B cell (primary cell): ENCODE results near the gene KDM1B. TPM values are rescaled to one million over a fixed set of nuclear protein-coding genes. Genes with fewer than 3 reads are reported as not detected.

Experiments
- ATAC-seq: fragments of 200-7000 bp; cut with Tn5 transposase; one replicate; pipeline ENCODE4 v1.10.0; 2021; ENCODE audit warnings: low read depth, mild to moderate bottlenecking, moderate number of reproducible peaks, moderate library complexity
- CTCF ChIA-PET: fragments of 350-600 bp; sonication (Branson Sonifier 250); formaldehyde crosslinking; loops from one replicate; lab custom pipeline; 2021; ENCODE audit warnings: antibody characterized with exemption, inconsistent platforms; lab: Charles Lee
- POLR2A ChIA-PET: fragments of 350-600 bp; sonication (Branson Sonifier 250); formaldehyde crosslinking; loops from one replicate; lab custom pipeline; 2021; ENCODE audit warnings: antibody characterized with exemption; lab: Charles Lee
- DNase-seq: peaks from one replicate; pipeline ENCODE4 v3.0.0; 2013
- H2AFZ ChIP-seq: 2 replicates; pipeline ENCODE4 v1.6.1; 2012; ENCODE audit warnings: mild to moderate bottlenecking, low read depth, low read length; ENCODE audit not compliant: insufficient read depth, poor library complexity, severe bottlenecking
- H3K27ac ChIP-seq, 2 donors: 1 replicate in 1 of 2; 2 replicates in 1 of 2; pipeline ENCODE4 v1.5.1; 2012 to 2013; ENCODE audit warnings: low read length in 2 of 2, mild to moderate bottlenecking in 2 of 2, moderate library complexity in 1 of 2
- H3K27me3 ChIP-seq, 4 experiments: fragments of 200-600 bp in 1 of 4; sonication (generic) in 1 of 4; replicated peaks in 1 of 4; 1 replicate in 2 of 4; 2 replicates in 2 of 4; pipeline versions ENCODE4 v1.6.1 to v1.7.0; 2013 to 2016; ENCODE audit warnings: low read length in 3 of 4, mild to moderate bottlenecking in 2 of 4, mixed read lengths in 1 of 4, moderate library complexity in 1 of 4; ENCODE audit not compliant: insufficient read depth in 4 of 4, control insufficient read depth in 3 of 4; ENCODE audit errors: control extremely low read depth in 1 of 4
- H3K36me3 ChIP-seq, 2 experiments: replicated peaks in 1 of 2; 1 replicate in 1 of 2; 2 replicates in 1 of 2; pipeline versions ENCODE4 v1.6.1 to v1.7.1; 2013; ENCODE audit warnings: low read length in 1 of 2; ENCODE audit not compliant: insufficient read depth in 2 of 2, control insufficient read depth in 1 of 2; ENCODE audit errors: control extremely low read depth in 1 of 2, extremely low read depth in 1 of 2
- H3K4me1 ChIP-seq, 2 donors: fragments of 200-600 bp in 1 of 2; sonication (generic) in 1 of 2; 1 replicate in 1 of 2; 2 replicates in 1 of 2; pipeline versions ENCODE4 v1.5.1 to v1.6.1; 2013 to 2017; ENCODE audit warnings: low read length in 2 of 2; ENCODE audit not compliant: control insufficient read depth in 2 of 2, insufficient read depth in 2 of 2
- H3K4me2 ChIP-seq: replicated peaks from 2 replicates; pipeline ENCODE3; 2012; ENCODE audit warnings: mild to moderate bottlenecking, low read depth, low read length; ENCODE audit not compliant: poor library complexity, severe bottlenecking
- H3K4me3 ChIP-seq, 5 experiments: fragments of 200-600 bp in 1 of 5; sonication (generic) in 1 of 5; 1 replicate in 3 of 5; 2 replicates in 2 of 5; pipeline versions ENCODE4 v1.5.1 to v1.7.0; 2011 to 2016; ENCODE audit warnings: low read length in 4 of 5, mild to moderate bottlenecking in 4 of 5, low read depth in 2 of 5, control low read depth in 1 of 5, moderate library complexity in 1 of 5; ENCODE audit not compliant: insufficient read depth in 1 of 5; ENCODE audit errors: control extremely low read depth in 1 of 5, extremely low read depth in 1 of 5
- H3K79me2 ChIP-seq: fragments of 200-600 bp; sonication (generic); one replicate; pipeline ENCODE4 v1.6.0; 2016; ENCODE audit warnings: low read length; ENCODE audit not compliant: control insufficient read depth, insufficient read depth
- H3K9ac ChIP-seq: fragments of 200-600 bp; sonication (generic); 2 replicates; pipeline ENCODE4 v1.6.1; 2017; ENCODE audit warnings: mild to moderate bottlenecking, low read length, moderate library complexity
- H3K9me3 ChIP-seq, 3 donors: one replicate each; pipeline versions ENCODE4 v1.6.1 to v1.7.1; 2013; ENCODE audit warnings: low read length in 2 of 3; ENCODE audit not compliant: control insufficient read depth in 2 of 3, insufficient read depth in 1 of 3; ENCODE audit errors: control extremely low read depth in 1 of 3
- H4K20me1 ChIP-seq: 2 replicates; pipeline ENCODE4 v1.6.0; 2012; ENCODE audit warnings: mild to moderate bottlenecking, low read length; ENCODE audit not compliant: insufficient read depth, control insufficient read depth, poor library complexity, severe bottlenecking
- H3K27ac Mint-ChIP-seq: one replicate; pipeline ENCODE4 v1.8.0; 2021; ENCODE audit warnings: mixed read lengths
- H3K27me3 Mint-ChIP-seq: one replicate; pipeline ENCODE4 v1.8.0; 2021; ENCODE audit warnings: mixed read lengths
- H3K4me1 Mint-ChIP-seq: one replicate; pipeline ENCODE4 v1.8.0; 2021; ENCODE audit warnings: mixed read lengths
- H3K4me3 Mint-ChIP-seq: one replicate; pipeline ENCODE4 v1.8.0; 2021; ENCODE audit warnings: mixed read lengths
- H3K9me3 Mint-ChIP-seq: one replicate; pipeline ENCODE4 v1.8.0; 2022; ENCODE audit warnings: mixed read lengths; ENCODE audit not compliant: insufficient read depth
- EZH2 ChIP-seq: IDR thresholded peaks from 2 replicates; pipeline ENCODE4 v1.6.1; 2012; ENCODE audit warnings: borderline replicate concordance, low read depth, mild to moderate bottlenecking, moderate library complexity, low read length; ENCODE audit not compliant: insufficient read depth, poor library complexity, severe bottlenecking
- WGBS: methylation state at CpG from one replicate; pipeline ENCODE4 v1.1.5; 2013; ENCODE audit warnings: missing lambda C conversion rate; ENCODE audit not compliant: insufficient coverage; 5-methylcytosine and 5-hydroxymethylcytosine counted together
- intact Hi-C: fragments of 100-400 bp; cut with micrococcal nuclease; formaldehyde crosslinking; loops from one replicate; pipeline ENCODE4 v1.10.0; 2022
- polyA plus RNA-seq: library from polyadenylated mRNA; depleted of rRNA; stranded (reverse); fragments of >200 nt; gene quantifications from 2 replicates; pipeline ENCODE4 v1.2.3, GENCODE V29; 2012
- total RNA-seq, 2 donors: library from RNA; stranded (reverse); fragments of 120-200 nt in 1 of 2; gene quantifications; 1 replicate in 1 of 2; 2 replicates in 1 of 2; pipeline versions ENCODE4 v1.2.3 to v1.2.4, GENCODE V29; 2013 to 2022
- TF ChIP-seq, protein P1 (sequence below): fragments of 200-600 bp; IDR thresholded peaks from one replicate; pipeline ENCODE4 v1.8.0; 2022; ENCODE audit warnings: antibody characterized with exemption, mild to moderate bottlenecking

Gene KDM1B
- total and polyA plus RNA-seq, 2 donors (not counting 1 experiment from before 2014, with no cell fraction given), result 10.9 to 16.0 TPM

DNA sequence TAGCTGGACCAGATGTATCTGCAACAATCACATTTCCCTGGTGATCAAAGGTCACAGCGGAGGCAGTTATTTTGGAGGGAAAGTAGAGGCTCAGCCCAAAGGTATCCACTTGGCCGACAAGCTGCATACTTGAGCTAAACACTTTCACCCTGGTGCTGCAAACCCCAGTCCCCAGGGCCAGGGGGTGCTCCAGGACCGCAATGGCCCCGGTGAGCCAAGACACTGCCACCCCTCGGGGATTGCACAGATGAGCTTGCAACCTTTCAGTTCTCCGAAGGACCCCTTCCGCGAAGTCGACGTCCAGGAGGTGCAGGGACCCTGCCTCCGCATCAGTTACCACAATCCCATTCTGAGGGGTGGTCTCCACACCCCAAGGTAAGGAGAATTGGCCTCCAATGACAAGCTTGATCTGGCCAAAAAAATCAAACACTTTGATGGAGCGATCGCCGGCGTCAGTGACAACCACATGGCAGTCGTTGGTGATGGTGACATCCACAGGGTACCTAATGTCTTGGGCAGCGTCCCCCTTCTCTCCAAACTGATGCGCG lies 33.6 kb upstream of the KDM1B start:
- intact Hi-C loops, result loop anchor here (1.0 to 5.0 kb wide), 4 partner anchors 34 to 964 kb away; partner anchors contain the start of genes KDM1B and TPMT
- CTCF ChIA-PET, result interaction anchor here (0.6 to 3.6 kb wide), 12 partner anchors 12 to 420 kb away, joined by 3 to 23 read pairs (median 4); partner anchors contain the start of genes KDM1B and TPMT

More for the DNA sequence above, 33.6 kb upstream of the KDM1B start:
- no peak overlapping the region for H3K27ac Mint-ChIP-seq
- H3K27ac ChIP-seq, result no peak overlapping the region
- H3K4me1 Mint-ChIP-seq, result peaks cover 16% of the 10 kb centered on the region
- H3K9me3 Mint-ChIP-seq, result no peaks in the 10 kb centered on the region
- no peaks in the 10 kb centered on the region for H3K36me3 ChIP-seq
- H4K20me1 ChIP-seq, result no peaks in the 10 kb centered on the region
- H3K4me3 ChIP-seq, result peak overlapping the region in 3 of 5 experiments; percentile 57 to 62 (median 61)
- 91% methylated on average over 19 of the region's 19 CpGs for WGBS
- ATAC-seq, result no peak
- H3K27me3 Mint-ChIP-seq, result peaks cover 6% of the 10 kb centered on the region
- DNase-seq, result peak; percentile 21
- no peaks in the 10 kb centered on the region for H3K27me3 ChIP-seq
- peak overlapping the region; percentile 93 for H3K4me3 Mint-ChIP-seq
- POLR2A ChIA-PET, result interaction anchor here (0.5 to 0.6 kb wide), 2 partner anchors 34 to 418 kb away, joined by 3 read pairs; no protein-coding TSS in a partner anchor
- peak overlapping the region; percentile 84 for H3K4me2 ChIP-seq
- peak overlapping the region; percentile 83 for H2AFZ ChIP-seq
- no peaks in the 10 kb centered on the region for H3K79me2 ChIP-seq
- H3K9ac ChIP-seq, result peak overlapping the region; percentile 52
- no peak for TF ChIP-seq EZH2
- TF ChIP-seq, protein P1, sequence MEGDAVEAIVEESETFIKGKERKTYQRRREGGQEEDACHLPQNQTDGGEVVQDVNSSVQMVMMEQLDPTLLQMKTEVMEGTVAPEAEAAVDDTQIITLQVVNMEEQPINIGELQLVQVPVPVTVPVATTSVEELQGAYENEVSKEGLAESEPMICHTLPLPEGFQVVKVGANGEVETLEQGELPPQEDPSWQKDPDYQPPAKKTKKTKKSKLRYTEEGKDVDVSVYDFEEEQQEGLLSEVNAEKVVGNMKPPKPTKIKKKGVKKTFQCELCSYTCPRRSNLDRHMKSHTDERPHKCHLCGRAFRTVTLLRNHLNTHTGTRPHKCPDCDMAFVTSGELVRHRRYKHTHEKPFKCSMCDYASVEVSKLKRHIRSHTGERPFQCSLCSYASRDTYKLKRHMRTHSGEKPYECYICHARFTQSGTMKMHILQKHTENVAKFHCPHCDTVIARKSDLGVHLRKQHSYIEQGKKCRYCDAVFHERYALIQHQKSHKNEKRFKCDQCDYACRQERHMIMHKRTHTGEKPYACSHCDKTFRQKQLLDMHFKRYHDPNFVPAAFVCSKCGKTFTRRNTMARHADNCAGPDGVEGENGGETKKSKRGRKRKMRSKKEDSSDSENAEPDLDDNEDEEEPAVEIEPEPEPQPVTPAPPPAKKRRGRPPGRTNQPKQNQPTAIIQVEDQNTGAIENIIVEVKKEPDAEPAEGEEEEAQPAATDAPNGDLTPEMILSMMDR, result no peak
- peaks cover 0 to 18% (median 0%) of the 10 kb centered on the region in 3 donors for H3K9me3 ChIP-seq
- peaks cover 0 to 14% of the 10 kb centered on the region in 2 donors for H3K4me1 ChIP-seq
